ENCODE results near the gene EIF3B.
A peak's percentile ranks its signal among the peaks of the same experiment; 100 is the strongest.
"Not testable (repeated sequence)": the region's sequence is repeated elsewhere in the genome, so short reads cannot be mapped to it uniquely, and the experiment has no call there.

EIF3B gene

GRCh38 chr7:2362385-2363088 is 7.9 kb downstream of the EIF3B start:
- no peak overlapping the region for H3K4me3 ChIP-seq (ENCODE audit: low read depth, low read length)
- peaks cover 94% of the 10 kb centered on the region for H3K36me3 ChIP-seq (ENCODE audit: control insufficient read depth, insufficient read depth, low read length)
- H3K27ac ChIP-seq (ENCODE audit: low read depth, low read length): no peak overlapping the region

GRCh38 chr7:2369139-2369538 is 14.5 kb downstream of the EIF3B start:
- peaks cover 99% of the 10 kb centered on the region for H3K36me3 ChIP-seq (ENCODE audit: control insufficient read depth, insufficient read depth, low read length)
- H3K4me1 ChIP-seq (ENCODE audit: control insufficient read depth, insufficient read depth, low read length): no peaks in the 10 kb centered on the region
- H3K9me3 ChIP-seq (ENCODE audit: control insufficient read depth, insufficient read depth, low read depth, low read length): no peaks in the 10 kb centered on the region
- H3K9ac ChIP-seq (ENCODE audit: low read length): no peak overlapping the region
- no peaks in the 10 kb centered on the region for H3K27me3 ChIP-seq (ENCODE audit: control insufficient read depth, insufficient read depth, low read length)
- H3K27ac ChIP-seq (ENCODE audit: low read depth, low read length): no peak overlapping the region
- H3K4me3 ChIP-seq (ENCODE audit: low read depth, low read length): no peak overlapping the region

More at GRCh38 chr7:2362385-2363088, 7.9 kb downstream of the EIF3B start:
- Histone ChIP-seq H3K9me3 (ENCODE audit: control insufficient read depth, insufficient read depth, low read depth, low read length) (no peaks in the 10 kb centered on the region), H3K4me1 (ENCODE audit: control insufficient read depth, insufficient read depth, low read length) (peaks cover 9% of the 10 kb centered on the region; the same call in 1 of the 2 replicates), H3K27me3 (ENCODE audit: control insufficient read depth, insufficient read depth, low read length) (no peaks in the 10 kb centered on the region), H3K9ac (ENCODE audit: low read length) (no peak overlapping the region)

GRCh38 chr7:2371329-2371728 is 16.7 kb downstream of the EIF3B start:
- Histone ChIP-seq H3K36me3 (ENCODE audit: control insufficient read depth, insufficient read depth, low read length) (peaks cover 99% of the 10 kb centered on the region), H3K27me3 (ENCODE audit: control insufficient read depth, insufficient read depth, low read length) (no peaks in the 10 kb centered on the region), H3K27ac (ENCODE audit: low read depth, low read length) (no peak overlapping the region), H3K9ac (ENCODE audit: low read length) (no peak overlapping the region), H3K4me1 (ENCODE audit: control insufficient read depth, insufficient read depth, low read length) (no peaks in the 10 kb centered on the region), H3K9me3 (ENCODE audit: control insufficient read depth, insufficient read depth, low read depth, low read length) (no peaks in the 10 kb centered on the region), H3K4me3 (ENCODE audit: low read depth, low read length) (no peak overlapping the region)

- Histone ChIP-seq H3K27ac (ENCODE audit: low read depth, low read length) (no peak overlapping the region), H3K4me1 (ENCODE audit: control insufficient read depth, insufficient read depth, low read length) (no peaks in the 10 kb centered on the region)
Observed at GRCh38 chr7:2372724-2373123, 18.1 kb downstream of the EIF3B start.

GRCh38 chr7:2373124-2373556 is 18.5 kb downstream of the EIF3B start:
- Histone ChIP-seq H3K4me1 (ENCODE audit: control insufficient read depth, insufficient read depth, low read length) (no peaks in the 10 kb centered on the region), H3K36me3 (ENCODE audit: control insufficient read depth, insufficient read depth, low read length) (peaks cover 96% of the 10 kb centered on the region), H3K9me3 (ENCODE audit: control insufficient read depth, insufficient read depth, low read depth, low read length) (no peaks in the 10 kb centered on the region), H3K27me3 (ENCODE audit: control insufficient read depth, insufficient read depth, low read length) (no peaks in the 10 kb centered on the region), H3K27ac (ENCODE audit: low read depth, low read length) (no peak overlapping the region), H3K4me3 (ENCODE audit: low read depth, low read length) (no peak overlapping the region), H3K9ac (ENCODE audit: low read length) (no peak overlapping the region)

More at GRCh38 chr7:2372724-2373123, 18.1 kb downstream of the EIF3B start:
- peaks cover 96% of the 10 kb centered on the region for H3K36me3 ChIP-seq (ENCODE audit: control insufficient read depth, insufficient read depth, low read length)
- peak overlapping the region; percentile 9 for H3K9ac ChIP-seq (ENCODE audit: low read length)
- no peaks in the 10 kb centered on the region for H3K27me3 ChIP-seq (ENCODE audit: control insufficient read depth, insufficient read depth, low read length)
- H3K9me3 ChIP-seq (ENCODE audit: control insufficient read depth, insufficient read depth, low read depth, low read length): no peaks in the 10 kb centered on the region
- H3K4me3 ChIP-seq (ENCODE audit: low read depth, low read length): no peak overlapping the region

- H3K27ac ChIP-seq (ENCODE audit: low read depth, low read length): no peak overlapping the region
- no peaks in the 10 kb centered on the region for H3K27me3 ChIP-seq (ENCODE audit: control insufficient read depth, insufficient read depth, low read length)
- no peak overlapping the region for H3K9ac ChIP-seq (ENCODE audit: low read length)
- peaks cover 96% of the 10 kb centered on the region for H3K36me3 ChIP-seq (ENCODE audit: control insufficient read depth, insufficient read depth, low read length)
- no peaks in the 10 kb centered on the region for H3K9me3 ChIP-seq (ENCODE audit: control insufficient read depth, insufficient read depth, low read depth, low read length)
- no peaks in the 10 kb centered on the region for H3K4me1 ChIP-seq (ENCODE audit: control insufficient read depth, insufficient read depth, low read length)
- no peak overlapping the region for H3K4me3 ChIP-seq (ENCODE audit: low read depth, low read length)
Observed at GRCh38 chr7:2373646-2374045, 19.0 kb downstream of the EIF3B start.

- Histone ChIP-seq H3K9ac (ENCODE audit: low read length) (no peak overlapping the region), H3K4me3 (ENCODE audit: low read depth, low read length) (no peak overlapping the region), H3K9me3 (ENCODE audit: control insufficient read depth, insufficient read depth, low read depth, low read length) (no peaks in the 10 kb centered on the region), H3K27me3 (ENCODE audit: control insufficient read depth, insufficient read depth, low read length) (no peaks in the 10 kb centered on the region), H3K27ac (ENCODE audit: low read depth, low read length) (no peak overlapping the region), H3K4me1 (ENCODE audit: control insufficient read depth, insufficient read depth, low read length) (no peaks in the 10 kb centered on the region), H3K36me3 (ENCODE audit: control insufficient read depth, insufficient read depth, low read length) (peaks cover 96% of the 10 kb centered on the region)
Observed at GRCh38 chr7:2374401-2374800, 19.8 kb downstream of the EIF3B start.

GRCh38 chr7:2374830-2375728 is 20.5 kb downstream of the EIF3B start:
- Histone ChIP-seq H3K9me3 (ENCODE audit: control insufficient read depth, insufficient read depth, low read depth, low read length) (no peaks in the 10 kb centered on the region), H3K9ac (ENCODE audit: low read length) (no peak overlapping the region), H3K27me3 (ENCODE audit: control insufficient read depth, insufficient read depth, low read length) (no peaks in the 10 kb centered on the region), H3K4me1 (ENCODE audit: control insufficient read depth, insufficient read depth, low read length) (no peaks in the 10 kb centered on the region), H3K4me3 (ENCODE audit: low read depth, low read length) (no peak overlapping the region), H3K27ac (ENCODE audit: low read depth, low read length) (no peak overlapping the region), H3K36me3 (ENCODE audit: control insufficient read depth, insufficient read depth, low read length) (peaks cover 96% of the 10 kb centered on the region)

- H3K4me3 ChIP-seq (ENCODE audit: low read depth, low read length): no peak overlapping the region
- H3K27ac ChIP-seq (ENCODE audit: low read depth, low read length): no peak overlapping the region
- H3K9me3 ChIP-seq (ENCODE audit: control insufficient read depth, insufficient read depth, low read depth, low read length): no peaks in the 10 kb centered on the region
- no peaks in the 10 kb centered on the region for H3K4me1 ChIP-seq (ENCODE audit: control insufficient read depth, insufficient read depth, low read length)
- H3K27me3 ChIP-seq (ENCODE audit: control insufficient read depth, insufficient read depth, low read length): no peaks in the 10 kb centered on the region
- no peak overlapping the region for H3K9ac ChIP-seq (ENCODE audit: low read length)
- H3K36me3 ChIP-seq (ENCODE audit: control insufficient read depth, insufficient read depth, low read length): peaks cover 97% of the 10 kb centered on the region
Observed at GRCh38 chr7:2376351-2377154, 21.9 kb downstream of the EIF3B start.

GRCh38 chr7:2377492-2377891 is 22.9 kb downstream of the EIF3B start:
- H3K9ac ChIP-seq (ENCODE audit: low read length); H3K27me3 ChIP-seq (ENCODE audit: control insufficient read depth, insufficient read depth, low read length): not testable (repeated sequence)
- H3K36me3 ChIP-seq (ENCODE audit: control insufficient read depth, insufficient read depth, low read length): peaks cover 94% of the 10 kb centered on the region

More at GRCh38 chr7:2377492-2377891, 22.9 kb downstream of the EIF3B start:
- H3K4me3 ChIP-seq (ENCODE audit: low read depth, low read length); H3K9me3 ChIP-seq (ENCODE audit: control insufficient read depth, insufficient read depth, low read depth, low read length); H3K4me1 ChIP-seq (ENCODE audit: control insufficient read depth, insufficient read depth, low read length); H3K27ac ChIP-seq (ENCODE audit: low read depth, low read length): not testable (repeated sequence)

Data from HUES6 (cell line).